HFFc6 (cell line): ENCODE measurements around the gene GRHL3. TPM values are rescaled to one million over a fixed set of nuclear protein-coding genes. Genes with fewer than 3 reads are reported as not detected.

Experiments
- DNase-seq: peaks from one replicate; pipeline ENCODE4 v3.0.0-alpha.2; 2018
- H3K27ac Mint-ChIP-seq: 2 replicates; pipeline ENCODE4 v1.8.0; 2020; ENCODE audit warnings: mild to moderate bottlenecking, mixed read lengths
- H3K27me3 Mint-ChIP-seq: 2 replicates; pipeline ENCODE4 v1.8.0; 2021; ENCODE audit warnings: mild to moderate bottlenecking, moderate library complexity, mixed read lengths; ENCODE audit not compliant: insufficient read depth
- H3K36me3 Mint-ChIP-seq: 2 replicates; pipeline ENCODE4 v1.8.0; 2021; ENCODE audit warnings: low read depth, mixed read lengths
- H3K4me1 Mint-ChIP-seq: 2 replicates; pipeline ENCODE4 v1.8.0; 2020; ENCODE audit warnings: low read depth, mixed read lengths
- H3K4me3 Mint-ChIP-seq: 2 replicates; pipeline ENCODE4 v1.8.0; 2020; ENCODE audit warnings: mild to moderate bottlenecking, moderate library complexity, mixed read lengths
- H3K9me3 Mint-ChIP-seq: 2 replicates; pipeline ENCODE4 v1.8.0; 2020; ENCODE audit warnings: mild to moderate bottlenecking, mixed read lengths
- CTCF ChIP-seq: fragments of 200-600 bp; sonication (generic); IDR thresholded peaks from 2 replicates; pipeline ENCODE4 v1.5.0; 2021; ENCODE audit warnings: antibody characterized with exemption, mild to moderate bottlenecking
- total RNA-seq, 6 experiments: library from RNA; stranded (reverse); fragmentation: NEBNext Ultra II Directional; extraction: Animal tissue kit (Norgen Biotek cat#: 25700); gene quantifications; 2 replicates in 1 of 6; 3 replicates in 5 of 6; pipeline ENCODE4 v1.2.3, GENCODE V29; 2021

Gene GRHL3
- total RNA-seq, 6 experiments from 2014 or later, result not detected

- peak; percentile 49 for DNase-seq
- peaks cover 16% of the 10 kb centered on the region for H3K9me3 Mint-ChIP-seq
- TF ChIP-seq CTCF, result no peak
- H3K4me1 Mint-ChIP-seq, result peaks cover 23% of the 10 kb centered on the region
- H3K36me3 Mint-ChIP-seq, result peaks cover 13% of the 10 kb centered on the region
- H3K27me3 Mint-ChIP-seq, result peaks cover 36% of the 10 kb centered on the region
- H3K27ac Mint-ChIP-seq, result no peak overlapping the region
- H3K4me3 Mint-ChIP-seq, result no peak overlapping the region
These were observed 41.6 kb upstream of the GRHL3 start for GRCh38 chr1:24277420-24278169.

GRCh38 chr1:24278726-24279125 is 40.4 kb upstream of the GRHL3 start:
- no peak for TF ChIP-seq CTCF
- Mint-ChIP-seq H3K27me3 (peaks cover 31% of the 10 kb centered on the region), H3K4me1 (peaks cover 31% of the 10 kb centered on the region), H3K36me3 (peaks cover 4% of the 10 kb centered on the region), H3K27ac (no peak overlapping the region), H3K9me3 (peaks cover 5% of the 10 kb centered on the region), H3K4me3 (no peak overlapping the region)
- no peak for DNase-seq

- H3K27ac Mint-ChIP-seq, result no peak overlapping the region
- no peaks in the 10 kb centered on the region for H3K36me3 Mint-ChIP-seq
- H3K4me3 Mint-ChIP-seq, result no peak overlapping the region
- TF ChIP-seq CTCF, result no peak
- no peaks in the 10 kb centered on the region for H3K9me3 Mint-ChIP-seq
- DNase-seq, result no peak
- H3K27me3 Mint-ChIP-seq, result peaks cover 24% of the 10 kb centered on the region
- peaks cover 41% of the 10 kb centered on the region for H3K4me1 Mint-ChIP-seq
These were observed 39.4 kb upstream of the GRHL3 start for GRCh38 chr1:24279590-24280232.

- H3K9me3 Mint-ChIP-seq, result no peaks in the 10 kb centered on the region
- TF ChIP-seq CTCF, result no peak
- no peak overlapping the region for H3K4me3 Mint-ChIP-seq
- no peaks in the 10 kb centered on the region for H3K36me3 Mint-ChIP-seq
- H3K27me3 Mint-ChIP-seq, result peaks cover 25% of the 10 kb centered on the region
- DNase-seq, result no peak
- no peak overlapping the region for H3K27ac Mint-ChIP-seq
- H3K4me1 Mint-ChIP-seq, result peaks cover 34% of the 10 kb centered on the region
These were observed 37.6 kb upstream of the GRHL3 start for GRCh38 chr1:24281591-24281990.

GRCh38 chr1:24282491-24282890 is 36.7 kb upstream of the GRHL3 start:
- Mint-ChIP-seq H3K4me1 (peaks cover 25% of the 10 kb centered on the region), H3K9me3 (no peaks in the 10 kb centered on the region), H3K4me3 (no peak overlapping the region), H3K27ac (no peak overlapping the region), H3K36me3 (no peaks in the 10 kb centered on the region), H3K27me3 (peaks cover 25% of the 10 kb centered on the region)
- no peak for TF ChIP-seq CTCF
- DNase-seq, result no peak
